Psoas muscle (tissue), 8 donors: ENCODE results near the gene ZNF280B. TPM values are rescaled to one million over a fixed set of nuclear protein-coding genes. Genes with fewer than 3 reads are reported as not detected.
"Not testable (repeated sequence)": the region's sequence is repeated elsewhere in the genome, so short reads cannot be mapped to it uniquely, and the experiment has no call there.

ENCODE experiments used
- ATAC-seq, 4 donors: fragments of 200-7000 bp; cut with Tn5 transposase; one replicate each; pipeline ENCODE4 v1.9.1; 2020; ENCODE audit warnings: moderate library complexity in 3 of 4, mild to moderate bottlenecking in 2 of 4
- DNase-seq, 2 donors: peaks; one replicate each; pipeline ENCODE4 v3.0.0-alpha.2; 2020
- H3K27ac ChIP-seq: fragments of 200-600 bp; one replicate; pipeline ENCODE4 v1.8.0; 2022
- H3K27me3 ChIP-seq, 3 donors: fragments of 200-600 bp in 1 of 3; one replicate each; pipeline versions ENCODE4 v1.6.1 to v1.8.0; 2013 to 2022; ENCODE audit warnings: low read length in 2 of 3, mild to moderate bottlenecking in 2 of 3, moderate library complexity in 1 of 3; ENCODE audit not compliant: insufficient read depth in 3 of 3
- H3K36me3 ChIP-seq, 2 donors: fragments of 200-600 bp in 1 of 2; one replicate each; pipeline versions ENCODE4 v1.6.1 to v1.8.0; 2013 to 2022; ENCODE audit warnings: low read depth in 1 of 2, mild to moderate bottlenecking in 1 of 2, moderate library complexity in 1 of 2; ENCODE audit not compliant: insufficient read depth in 1 of 2
- H3K4me1 ChIP-seq: fragments of 200-600 bp; one replicate; pipeline ENCODE4 v1.8.0; 2022
- H3K4me3 ChIP-seq: fragments of 200-600 bp; one replicate; pipeline ENCODE4 v1.8.0; 2022; ENCODE audit warnings: mild to moderate bottlenecking
- H3K9me3 ChIP-seq: fragments of 200-600 bp; one replicate; pipeline ENCODE4 v1.8.0; 2022
- CTCF ChIP-seq: fragments of 200-600 bp; IDR thresholded peaks from one replicate; pipeline ENCODE4 v1.8.0; 2022; ENCODE audit warnings: antibody characterized with exemption
- WGBS, 3 donors: extraction: QIAGEN DNeasy Blood & Tissue Kit; methylation state at CpG; one replicate each; pipeline versions ENCODE4 v1.1.6 to v1.1.7; 2013; 5-methylcytosine and 5-hydroxymethylcytosine counted together
- intact Hi-C, 2 donors: fragments of 100-400 bp; cut with DNase I; formaldehyde crosslinking; loops; one replicate each; pipeline versions ENCODE4 v1.11.0 to v1.14.2; 2022
- polyA plus RNA-seq, 3 donors: library from polyadenylated mRNA; stranded (reverse); fragments of 200-250 nt; gene quantifications; one replicate each; pipeline ENCODE4 v1.2.3, GENCODE V29; 2013
- total RNA-seq, 4 donors: library from RNA; stranded (reverse); fragmentation: NEBNext Ultra II Directional in 2 of 4; extraction: Animal tissue kit (Norgen Biotek cat#: 25700) in 2 of 4; gene quantifications; one replicate each; pipeline versions ENCODE4 v1.2.1 to v1.2.4, GENCODE V29; 2021 to 2023
- donor health status: healthy with polysubstance abuse.
- donor health status: DM: no; HTN: no; CAD: no; lungs with moderate emphysema.
- donor health status: Bipolar disorder and iron deficiency.
- donor health status: healthy.
- donor health status: DM: yes; HTN: yes; CAD: no.
- donor health status: DM: no; HTN: no; CAD: no.
- donor health status: DM: no; HTN: no; CAD: no.
- donor health status: DM: yes; HTN: yes; CAD: no.

ZNF280B gene
- total and polyA plus RNA-seq, 7 donors = 0.06 to 0.54 (median 0.23) TPM

GRCh38 chr22:22478470-22478869 is 30.1 kb downstream of the ZNF280B start:
- H3K4me3 ChIP-seq = no peak overlapping the region
- no peaks in the 10 kb centered on the region for H3K27me3 ChIP-seq
- H3K4me1 ChIP-seq = no peaks in the 10 kb centered on the region
- no peak for TF ChIP-seq CTCF
- intact Hi-C loops = no loop called here
- no peaks in the 10 kb centered on the region for H3K36me3 ChIP-seq
- no peak for ATAC-seq
- no peak for DNase-seq
- no peak overlapping the region for H3K27ac ChIP-seq
- no peaks in the 10 kb centered on the region for H3K9me3 ChIP-seq

GRCh38 chr22:22474733-22475132 is 33.8 kb downstream of the ZNF280B start:
- DNase-seq = no peak
- H3K27me3 ChIP-seq = no peaks in the 10 kb centered on the region
- H3K4me1 ChIP-seq = no peaks in the 10 kb centered on the region
- no peaks in the 10 kb centered on the region for H3K36me3 ChIP-seq
- intact Hi-C loops = no loop called here
- no peak for TF ChIP-seq CTCF
- WGBS, 3 donors = 63 to 76% (median 71%) methylated on average over 2 of the region's 2 CpGs
- peaks cover 3% of the 10 kb centered on the region for H3K9me3 ChIP-seq
- no peak overlapping the region for H3K4me3 ChIP-seq
- ATAC-seq = no peak
- H3K27ac ChIP-seq = no peak overlapping the region

- H3K36me3 ChIP-seq, intact Hi-C loops: not testable (repeated sequence)
Observed at GRCh38 chr22:22471104-22471503, 37.4 kb downstream of the ZNF280B start.

GRCh38 chr22:22469527-22469926 is 39.0 kb downstream of the ZNF280B start:
- ATAC-seq (no peak), DNase-seq (no peak)
- H3K9me3 ChIP-seq = peaks cover 11% of the 10 kb centered on the region
- intact Hi-C loops = loop anchor here (10.0 kb wide), 1 partner anchor 485 kb away; no protein-coding TSS in a partner anchor
- H3K27ac ChIP-seq = no peak overlapping the region
- H3K4me1 ChIP-seq = no peaks in the 10 kb centered on the region
- H3K27me3 ChIP-seq = peaks cover 0 to 6% (median 2%) of the 10 kb centered on the region in 3 donors
- WGBS, 3 donors = 61 to 67% (median 66%) methylated on average over 2 of the region's 2 CpGs
- TF ChIP-seq CTCF = no peak
- H3K36me3 ChIP-seq = no peaks in the 10 kb centered on the region
- H3K4me3 ChIP-seq = no peak overlapping the region

More at GRCh38 chr22:22471104-22471503, 37.4 kb downstream of the ZNF280B start:
- H3K27me3 ChIP-seq, ATAC-seq, H3K27ac ChIP-seq, DNase-seq, H3K4me3 ChIP-seq, H3K4me1 ChIP-seq: not testable (repeated sequence)
- WGBS, 3 donors = 87 to 94% (median 92%) methylated on average over 5 of the region's 5 CpGs
- H3K9me3 ChIP-seq = peaks cover 11% of the 10 kb centered on the region

- 85 to 92% (median 90%) methylated on average over 11 of the region's 11 CpGs for WGBS, 3 donors
- H3K27ac ChIP-seq, H3K27me3 ChIP-seq, H3K4me1 ChIP-seq, DNase-seq, H3K4me3 ChIP-seq, ATAC-seq, H3K36me3 ChIP-seq: not testable (repeated sequence)
- intact Hi-C loops = loop anchor here (10.0 kb wide), 1 partner anchor 486 kb away; no protein-coding TSS in a partner anchor
- H3K9me3 ChIP-seq = peaks cover 11% of the 10 kb centered on the region
Observed at GRCh38 chr22:22468794-22469469, 39.6 kb downstream of the ZNF280B start.
